Neural progenitor cell (in vitro differentiated cells): ENCODE measurements around the gene PRKCE. TPM values are rescaled to one million over a fixed set of nuclear protein-coding genes. Genes with fewer than 3 reads are reported as not detected.

Experiments
- DNase-seq: peaks from one replicate; pipeline ENCODE4 v3.0.0-alpha.2; 2016; ENCODE audit warnings: low spot score
- H2AFZ ChIP-seq: fragments of 200-600 bp; sonication (generic); replicated peaks from 2 replicates; pipeline ENCODE4 v1.6.1; 2016; ENCODE audit warnings: antibody characterized with exemption
- H3F3A ChIP-seq: fragments of 200-600 bp; sonication (generic); 2 replicates; pipeline ENCODE4 v1.6.1; 2016; ENCODE audit warnings: antibody characterized with exemption, low read depth
- H3K27ac ChIP-seq: fragments of 200-600 bp; sonication (generic); 2 replicates; pipeline ENCODE4 v1.5.1; 2016; ENCODE audit warnings: mild to moderate bottlenecking
- H3K27me3 ChIP-seq: fragments of 200-600 bp; sonication (generic); 2 replicates; pipeline ENCODE4 v1.6.1; 2016; ENCODE audit warnings: mild to moderate bottlenecking, moderate library complexity
- H3K36me3 ChIP-seq: fragments of 200-600 bp; sonication (generic); 2 replicates; pipeline ENCODE4 v1.5.1; 2016
- H3K4me1 ChIP-seq: fragments of 200-600 bp; sonication (generic); 2 replicates; pipeline ENCODE4 v1.6.1; 2016; ENCODE audit warnings: mixed run types
- H3K4me2 ChIP-seq: fragments of 200-600 bp; sonication (generic); 2 replicates; pipeline ENCODE4 v1.6.1; 2016
- H3K4me3 ChIP-seq: fragments of 200-600 bp; sonication (generic); 2 replicates; pipeline ENCODE4 v1.5.1; 2016
- H3K79me2 ChIP-seq: fragments of 200-600 bp; sonication (generic); 2 replicates; pipeline ENCODE4 v1.6.1; 2016; ENCODE audit warnings: low read depth
- H3K9ac ChIP-seq: fragments of 200-600 bp; sonication (generic); 2 replicates; pipeline ENCODE4 v1.6.1; 2016
- H3K9me3 ChIP-seq: fragments of 200-600 bp; sonication (generic); 2 replicates; pipeline ENCODE4 v1.5.1; 2016; ENCODE audit warnings: low read depth
- H4K20me1 ChIP-seq: fragments of 200-600 bp; sonication (generic); 2 replicates; pipeline ENCODE4 v1.6.1; 2016; ENCODE audit warnings: low read depth
- H3K27ac Mint-ChIP-seq: 3 replicates; pipeline ENCODE4 v1.8.0; 2021; ENCODE audit warnings: mixed read lengths
- H3K27me3 Mint-ChIP-seq: 2 replicates; pipeline ENCODE4 v1.8.0; 2022; ENCODE audit warnings: low read depth, mild to moderate bottlenecking, inconsistent platforms, moderate library complexity, mixed read lengths; ENCODE audit not compliant: insufficient read depth
- H3K36me3 Mint-ChIP-seq: 3 replicates; pipeline ENCODE4 v1.8.0; 2021; ENCODE audit warnings: mixed read lengths
- H3K4me1 Mint-ChIP-seq: 3 replicates; pipeline ENCODE4 v1.8.0; 2021; ENCODE audit warnings: mixed read lengths
- H3K4me3 Mint-ChIP-seq: 3 replicates; pipeline ENCODE4 v1.8.0; 2021; ENCODE audit warnings: mild to moderate bottlenecking, moderate library complexity, mixed read lengths
- H3K9me3 Mint-ChIP-seq: 3 replicates; pipeline ENCODE4 v1.8.0; 2020; ENCODE audit warnings: mixed read lengths
- CTCF ChIP-seq: fragments of 200-600 bp; sonication (generic); IDR thresholded peaks from 2 replicates; pipeline ENCODE4 v1.5.1; 2017; ENCODE audit warnings: antibody characterized with exemption, mild to moderate bottlenecking
- EZH2 ChIP-seq: fragments of 200-600 bp; sonication (generic); IDR thresholded peaks from 2 replicates; pipeline ENCODE4 v1.6.1; 2017; ENCODE audit warnings: antibody characterized with exemption, mild to moderate bottlenecking, moderate library complexity
- EZH2phosphoT487 ChIP-seq: fragments of 200-600 bp; sonication (generic); IDR thresholded peaks from 2 replicates; pipeline ENCODE4 v1.6.1; 2017; ENCODE audit warnings: antibody characterized with exemption
- total RNA-seq: library from RNA; depleted of rRNA; stranded (reverse); fragments of >200 nt; gene quantifications from 2 replicates; pipeline ENCODE4 v1.2.3, GENCODE V29; 2015; ENCODE audit warnings: low replicate concordance

The PRKCE gene
- total RNA-seq, 1 donor from 2014 or later = 4.1 TPM

GRCh38 chr2:46230115-46230571 lies 578.7 kb downstream of the PRKCE start:
- no peaks in the 10 kb centered on the region for H3K36me3 Mint-ChIP-seq
- Histone ChIP-seq H4K20me1 (no peaks in the 10 kb centered on the region), H3K27me3 (no peaks in the 10 kb centered on the region), H2AFZ (no peak overlapping the region), H3K36me3 (no peaks in the 10 kb centered on the region), H3K4me2 (peak overlapping the region; percentile 9), H3K4me1 (peaks cover 8% of the 10 kb centered on the region), H3F3A (peaks cover 9% of the 10 kb centered on the region), H3K9ac (no peak overlapping the region), H3K4me3 (no peak overlapping the region), H3K9me3 (no peaks in the 10 kb centered on the region), H3K79me2 (no peaks in the 10 kb centered on the region), H3K27ac (no peak overlapping the region)
- no peak overlapping the region for H3K4me3 Mint-ChIP-seq
- DNase-seq = no peak
- peaks cover 16% of the 10 kb centered on the region for H3K4me1 Mint-ChIP-seq
- peaks cover 2% of the 10 kb centered on the region for H3K27me3 Mint-ChIP-seq
- no peak overlapping the region for H3K27ac Mint-ChIP-seq
- TF ChIP-seq CTCF (no peak), EZH2 (no peak), EZH2phosphoT487 (no peak)
- no peaks in the 10 kb centered on the region for H3K9me3 Mint-ChIP-seq

GRCh38 chr2:46230677-46231425 lies 579.4 kb downstream of the PRKCE start:
- no peak overlapping the region for H3K4me3 Mint-ChIP-seq
- no peak overlapping the region for H3K27ac Mint-ChIP-seq

GRCh38 chr2:46231721-46232120 lies 580.2 kb downstream of the PRKCE start:
- Histone ChIP-seq H3K9ac (no peak overlapping the region), H3K27ac (no peak overlapping the region), H3K4me1 (peaks cover 8% of the 10 kb centered on the region), H2AFZ (no peak overlapping the region), H3K9me3 (no peaks in the 10 kb centered on the region), H3K79me2 (no peaks in the 10 kb centered on the region), H3K4me2 (no peak overlapping the region), H4K20me1 (no peaks in the 10 kb centered on the region), H3F3A (peaks cover 9% of the 10 kb centered on the region), H3K4me3 (no peak overlapping the region), H3K36me3 (no peaks in the 10 kb centered on the region), H3K27me3 (no peaks in the 10 kb centered on the region)
- no peaks in the 10 kb centered on the region for H3K9me3 Mint-ChIP-seq
- TF ChIP-seq CTCF = no peak
- TF ChIP-seq EZH2 = no peak
- TF ChIP-seq EZH2phosphoT487 = no peak
- DNase-seq = no peak
- H3K4me1 Mint-ChIP-seq = peaks cover 16% of the 10 kb centered on the region
- H3K27me3 Mint-ChIP-seq = peaks cover 2% of the 10 kb centered on the region
- H3K36me3 Mint-ChIP-seq = no peaks in the 10 kb centered on the region
- no peak overlapping the region for H3K4me3 Mint-ChIP-seq
- H3K27ac Mint-ChIP-seq = no peak overlapping the region

More at GRCh38 chr2:46230677-46231425, 579.4 kb downstream of the PRKCE start:
- H3K27me3 Mint-ChIP-seq = peaks cover 2% of the 10 kb centered on the region
- H3K27me3 ChIP-seq = no peaks in the 10 kb centered on the region
- H3K36me3 ChIP-seq = no peaks in the 10 kb centered on the region
- no peak for DNase-seq
- no peaks in the 10 kb centered on the region for H3K79me2 ChIP-seq
- no peaks in the 10 kb centered on the region for H4K20me1 ChIP-seq
- no peaks in the 10 kb centered on the region for H3K9me3 ChIP-seq
- TF ChIP-seq EZH2phosphoT487 (no peak), CTCF (no peak), EZH2 (no peak)
- H3K27ac ChIP-seq = no peak overlapping the region
- H3F3A ChIP-seq = peaks cover 9% of the 10 kb centered on the region
- H3K36me3 Mint-ChIP-seq = no peaks in the 10 kb centered on the region
- H3K4me3 ChIP-seq = no peak overlapping the region
- no peaks in the 10 kb centered on the region for H3K9me3 Mint-ChIP-seq
- H3K9ac ChIP-seq = no peak overlapping the region
- no peak overlapping the region for H2AFZ ChIP-seq
- peaks cover 8% of the 10 kb centered on the region for H3K4me1 ChIP-seq
- peaks cover 16% of the 10 kb centered on the region for H3K4me1 Mint-ChIP-seq
- no peak overlapping the region for H3K4me2 ChIP-seq
